Choroid plexus epithelial cell (primary cell): Measurements from ENCODE around the gene LRRC49.

Experiments
- DNase-seq: peaks from one replicate; pipeline ENCODE4 v3.0.0-alpha.2; 2010; ENCODE audit warnings: low read depth
- H3K4me3 ChIP-seq: 2 replicates; pipeline ENCODE4 v1.5.1; 2011; ENCODE audit warnings: low read depth, mild to moderate bottlenecking, control low read depth, low read length, moderate library complexity
- TF ChIP-seq, protein P1 (sequence below): conservative IDR thresholded peaks from 2 replicates; pipeline ENCODE4 v1.5.1; 2011; ENCODE audit warnings: low read depth, mild to moderate bottlenecking, control low read depth, inconsistent platforms, low read length, moderate library complexity

LRRC49 gene

DNA sequence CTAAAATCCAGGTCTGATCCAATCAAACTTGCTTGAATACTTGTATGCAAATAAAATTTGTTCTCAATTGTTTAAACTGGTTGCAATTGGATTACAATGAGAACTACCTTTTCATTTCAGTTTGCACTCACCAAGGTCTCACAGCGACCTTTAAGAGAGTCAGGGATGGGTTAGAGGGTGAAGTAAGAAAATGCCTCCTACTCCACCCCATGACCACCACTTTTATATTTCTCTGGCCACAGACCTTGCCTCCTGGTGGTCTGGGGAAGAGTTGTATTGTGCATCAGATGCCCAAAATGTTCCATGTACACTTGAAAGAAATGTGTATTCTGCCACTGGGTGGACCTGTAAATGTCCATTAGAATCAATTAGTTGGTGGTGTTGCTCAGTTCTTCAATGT is 206.3 kb downstream of the LRRC49 start:
- DNase-seq = no peak
- TF ChIP-seq, protein P1, sequence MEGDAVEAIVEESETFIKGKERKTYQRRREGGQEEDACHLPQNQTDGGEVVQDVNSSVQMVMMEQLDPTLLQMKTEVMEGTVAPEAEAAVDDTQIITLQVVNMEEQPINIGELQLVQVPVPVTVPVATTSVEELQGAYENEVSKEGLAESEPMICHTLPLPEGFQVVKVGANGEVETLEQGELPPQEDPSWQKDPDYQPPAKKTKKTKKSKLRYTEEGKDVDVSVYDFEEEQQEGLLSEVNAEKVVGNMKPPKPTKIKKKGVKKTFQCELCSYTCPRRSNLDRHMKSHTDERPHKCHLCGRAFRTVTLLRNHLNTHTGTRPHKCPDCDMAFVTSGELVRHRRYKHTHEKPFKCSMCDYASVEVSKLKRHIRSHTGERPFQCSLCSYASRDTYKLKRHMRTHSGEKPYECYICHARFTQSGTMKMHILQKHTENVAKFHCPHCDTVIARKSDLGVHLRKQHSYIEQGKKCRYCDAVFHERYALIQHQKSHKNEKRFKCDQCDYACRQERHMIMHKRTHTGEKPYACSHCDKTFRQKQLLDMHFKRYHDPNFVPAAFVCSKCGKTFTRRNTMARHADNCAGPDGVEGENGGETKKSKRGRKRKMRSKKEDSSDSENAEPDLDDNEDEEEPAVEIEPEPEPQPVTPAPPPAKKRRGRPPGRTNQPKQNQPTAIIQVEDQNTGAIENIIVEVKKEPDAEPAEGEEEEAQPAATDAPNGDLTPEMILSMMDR = peak; percentile 20
- H3K4me3 ChIP-seq = no peak overlapping the region
